AML-193 (cell line): ENCODE measurements around the gene B3GNT2.
"Not testable (repeated sequence)": the region's sequence is repeated elsewhere in the genome, so short reads cannot be mapped to it uniquely, and the experiment has no call there.

ENCODE experiments used
- DNase-seq, 2 experiments: peaks; one replicate each; lab custom pipeline; 2025; lab: John Stamatoyannopoulos, UW

The B3GNT2 gene

GRCh38 chr2:62238236-62238635, 42.3 kb downstream of the B3GNT2 start:
- DNase-seq: no peak

DNA sequence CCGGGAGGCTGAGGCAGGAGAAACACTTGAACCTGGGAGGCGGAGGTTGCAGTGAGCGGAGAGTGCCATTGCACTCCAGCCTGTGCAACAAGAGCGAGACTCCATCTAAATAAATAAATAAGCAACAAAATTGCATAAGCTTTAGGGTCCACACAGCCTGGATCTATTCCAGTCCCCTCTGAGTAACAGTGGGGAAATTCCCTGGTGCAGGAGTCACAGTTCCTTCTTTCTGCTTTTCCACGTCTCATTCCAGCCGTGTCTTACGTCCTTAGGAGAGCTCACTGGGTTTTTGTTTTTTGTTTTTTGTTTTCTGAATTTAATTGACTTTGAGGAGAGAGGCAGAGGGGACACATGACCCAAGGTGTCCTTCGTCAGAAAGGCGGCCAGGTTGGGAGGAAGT, 44.6 kb downstream of the B3GNT2 start:
- DNase-seq: no peak

GRCh38 chr2:62243983-62244382, 48.1 kb downstream of the B3GNT2 start:
- DNase-seq: no peak

DNA sequence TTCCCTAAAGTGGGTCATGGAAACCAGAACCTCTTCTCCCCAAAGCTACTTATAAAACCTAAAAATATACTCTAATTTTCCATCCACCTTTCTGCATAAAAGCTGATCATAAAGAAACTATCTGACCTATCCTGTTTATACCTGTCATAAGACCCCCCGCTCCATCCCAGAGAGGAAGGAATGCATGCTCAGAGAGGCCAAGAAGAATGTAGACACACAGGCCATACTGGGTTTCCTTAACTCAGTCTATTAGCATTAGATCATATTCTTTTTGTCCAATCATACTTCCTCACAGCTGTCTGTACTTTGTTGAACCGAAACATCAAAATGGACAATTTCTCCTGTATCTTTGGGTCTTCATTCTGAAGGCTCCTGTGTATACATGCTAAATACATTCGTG, 52.3 kb downstream of the B3GNT2 start:
- DNase-seq: no peak

DNA sequence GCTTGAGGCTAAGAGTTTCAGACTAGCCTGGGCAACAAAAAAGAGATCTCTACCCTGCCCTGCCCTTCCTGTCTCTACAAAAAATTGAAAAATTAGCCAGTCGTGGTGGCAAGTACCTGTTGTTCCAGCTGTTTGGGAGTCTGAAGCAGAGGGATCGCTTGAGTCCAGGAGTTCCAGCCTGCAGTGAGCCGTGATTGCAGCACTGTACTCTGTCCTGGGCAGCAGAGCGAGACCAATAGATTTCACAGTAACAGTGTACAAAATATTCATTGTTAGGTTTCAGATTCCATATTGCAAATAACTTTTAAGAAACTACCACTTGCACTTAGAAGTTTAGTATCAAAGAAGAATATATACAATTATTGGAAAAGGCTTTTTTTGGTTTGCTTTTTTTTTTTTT, 54.3 kb downstream of the B3GNT2 start:
- no peak for DNase-seq

GRCh38 chr2:62254424-62255266, 58.7 kb downstream of the B3GNT2 start:
- no peak for DNase-seq

DNA sequence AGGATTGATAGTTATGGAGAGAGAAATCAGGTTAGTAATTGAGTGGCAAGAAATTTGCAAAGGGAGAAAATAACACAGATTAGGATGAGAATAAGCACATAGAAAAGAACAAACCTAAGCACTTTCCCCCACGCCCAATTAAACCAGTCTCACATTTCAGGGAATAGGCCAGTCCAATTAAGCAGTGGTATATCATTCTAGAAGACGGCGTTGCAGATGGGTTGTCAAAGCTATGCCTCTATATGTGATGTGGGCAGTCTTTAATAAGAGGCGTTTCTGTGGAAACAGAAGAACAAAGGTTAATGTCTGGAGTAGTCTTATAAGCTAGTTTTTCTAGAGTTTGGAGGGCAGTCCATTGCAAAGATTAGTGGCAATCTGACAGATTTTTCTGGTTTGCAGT, 61.6 kb downstream of the B3GNT2 start:
- no peak for DNase-seq

DNA sequence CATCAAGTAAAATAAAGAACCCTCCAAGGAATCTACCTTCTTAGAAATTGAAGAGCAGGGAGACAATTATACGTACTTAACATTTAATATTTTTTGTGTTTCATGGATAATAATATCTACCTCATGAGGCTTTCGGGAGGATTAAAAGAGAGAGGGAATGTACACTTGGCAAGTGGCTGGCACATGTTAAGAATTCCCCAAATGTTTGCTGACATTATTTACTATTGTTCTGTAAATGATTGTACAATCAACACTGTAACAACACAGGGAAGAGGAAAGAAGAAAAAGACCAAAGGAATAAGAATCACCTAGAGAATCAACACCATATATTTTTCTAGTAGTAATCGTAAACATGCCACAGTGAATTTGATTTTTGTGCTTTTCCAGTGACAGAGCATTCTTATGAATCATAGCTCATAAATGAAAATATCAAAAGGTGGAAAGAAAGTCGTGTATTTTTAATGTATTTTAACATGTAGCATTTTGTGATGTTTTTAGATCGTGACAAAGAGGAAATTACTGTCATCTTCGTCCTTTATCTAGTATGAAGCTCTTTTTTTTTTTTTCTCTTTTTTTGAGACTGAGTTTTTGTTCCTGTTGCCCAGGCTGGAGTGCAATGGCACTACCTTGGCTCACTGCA, 67.3 kb downstream of the B3GNT2 start:
- DNase-seq: no peak

GRCh38 chr2:62264186-62264585, 68.3 kb downstream of the B3GNT2 start:
- DNase-seq: no peak

- DNase-seq: peak; percentile 53 to 70
Observed at GRCh38 chr2:62265106-62265505, 69.2 kb downstream of the B3GNT2 start.

DNA sequence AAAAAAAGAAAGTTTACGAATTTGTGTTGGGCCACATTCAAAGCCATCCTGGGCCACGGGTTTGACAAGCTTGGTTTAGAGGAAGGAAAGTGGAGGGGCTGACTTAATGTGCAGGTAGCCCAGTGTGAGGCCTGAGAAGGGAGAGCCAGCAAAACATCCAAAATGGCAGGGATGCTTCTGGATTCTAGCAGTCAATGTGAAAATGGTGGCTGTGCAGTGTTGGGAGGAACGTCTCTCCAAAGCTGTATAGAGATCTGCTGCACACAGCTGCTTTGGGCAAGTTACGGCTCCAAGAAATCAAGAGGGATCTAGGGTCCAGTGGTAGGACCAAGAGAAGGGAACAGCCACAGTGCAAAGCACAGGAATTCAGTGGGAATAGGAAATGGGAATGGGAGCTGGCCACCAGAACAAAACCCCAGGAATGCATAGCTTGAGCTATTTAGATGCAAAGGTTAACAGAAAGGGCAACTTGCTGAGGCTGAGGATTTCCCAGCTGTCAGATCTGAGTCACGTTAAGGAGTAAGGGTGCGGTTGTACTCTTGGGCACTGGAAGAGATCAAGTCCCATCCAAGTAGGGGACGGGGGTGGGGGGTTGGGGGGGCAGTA, 70.6 kb downstream of the B3GNT2 start:
- DNase-seq: no peak

- no peak for DNase-seq
Observed at GRCh38 chr2:62267696-62268095, 71.8 kb downstream of the B3GNT2 start.

DNA sequence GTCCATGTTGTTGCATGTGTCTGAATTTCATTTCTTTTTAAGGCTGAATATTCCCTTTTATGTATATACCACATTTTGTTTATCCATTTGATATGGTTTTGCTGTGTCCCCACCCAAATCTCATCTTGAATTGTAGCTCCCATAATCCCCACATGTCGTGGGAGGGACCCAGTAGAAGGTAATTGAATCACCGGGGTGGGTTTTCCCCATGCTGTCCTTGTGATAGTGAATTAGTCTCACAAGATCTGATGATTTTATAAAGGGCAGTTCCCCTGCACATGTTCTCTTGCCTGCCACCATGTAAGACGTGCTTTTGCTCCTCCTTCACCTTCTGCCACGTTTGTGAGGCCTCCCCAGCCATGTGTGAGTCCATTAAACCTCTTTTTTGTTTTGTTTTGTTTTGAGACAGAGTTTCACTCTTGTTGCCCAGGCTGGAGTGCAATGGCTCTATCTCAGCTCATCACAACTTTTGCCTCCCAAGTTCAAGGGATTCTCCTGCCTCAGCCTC, 72.8 kb downstream of the B3GNT2 start:
- DNase-seq: not testable (repeated sequence)

DNA sequence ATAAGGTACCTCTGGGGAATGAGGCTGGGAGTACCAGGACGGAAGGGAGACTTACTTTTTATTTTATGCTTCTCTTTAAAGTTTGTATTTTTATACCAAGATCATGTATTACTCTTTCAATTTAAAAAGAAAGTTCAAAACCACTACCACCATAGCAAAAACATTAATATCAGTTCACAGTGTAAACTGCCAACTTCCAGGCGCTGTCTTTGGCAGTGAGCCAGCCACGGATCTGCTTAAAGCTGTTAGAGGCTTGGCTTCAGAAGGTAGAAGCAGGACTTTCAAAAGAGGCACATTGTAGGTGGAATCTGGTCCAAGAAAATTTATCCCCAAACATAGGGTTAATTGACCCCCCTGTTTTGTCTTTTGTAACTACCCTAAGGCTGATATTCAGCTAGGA, 74.8 kb downstream of the B3GNT2 start:
- DNase-seq: no peak
